GM23338 (cell line): Measurements from ENCODE around the gene PHKB. TPM values are rescaled to one million over a fixed set of nuclear protein-coding genes. Genes with fewer than 3 reads are reported as not detected.

Experiments
- ATAC-seq: fragments of 200-7000 bp; cut with Tn5 transposase; 3 replicates; pipeline ENCODE4 v1.9.1; 2020
- DNase-seq: peaks from one replicate; pipeline ENCODE4 v3.0.0-alpha.2; 2015; ENCODE audit warnings: low spot score
- H2AFZ ChIP-seq: fragments of 200-600 bp; sonication (generic); 2 replicates; pipeline ENCODE4 v1.8.0; 2016; ENCODE audit warnings: antibody characterized with exemption, mild to moderate bottlenecking, moderate library complexity
- H3F3A ChIP-seq: fragments of 200-600 bp; sonication (generic); replicated peaks from 2 replicates; pipeline ENCODE4 v1.8.0; 2017; ENCODE audit warnings: antibody characterized with exemption, mixed run types, low read depth
- H3K27ac ChIP-seq: fragments of 200-600 bp; sonication (generic); 2 replicates; pipeline ENCODE4 v1.6.1; 2016; ENCODE audit warnings: low read depth
- H3K27me3 ChIP-seq: fragments of 200-600 bp; sonication (generic); 2 replicates; pipeline ENCODE4 v1.8.0; 2016; ENCODE audit warnings: mild to moderate bottlenecking, mixed run types, moderate library complexity; ENCODE audit not compliant: insufficient read depth
- H3K36me3 ChIP-seq: fragments of 200-600 bp; sonication (generic); 2 replicates; pipeline ENCODE4 v1.8.0; 2016; ENCODE audit warnings: mild to moderate bottlenecking; ENCODE audit not compliant: insufficient read depth
- H3K4me1 ChIP-seq: fragments of 200-600 bp; sonication (generic); 2 replicates; pipeline ENCODE4 v1.8.0; 2016; ENCODE audit warnings: mild to moderate bottlenecking, moderate library complexity; ENCODE audit not compliant: insufficient read depth
- H3K4me2 ChIP-seq: fragments of 200-600 bp; sonication (generic); 2 replicates; pipeline ENCODE4 v1.7.1; 2017; ENCODE audit warnings: mixed run types
- H3K4me3 ChIP-seq: fragments of 200-600 bp; sonication (generic); 2 replicates; pipeline ENCODE4 v1.6.1; 2016; ENCODE audit warnings: mixed run types
- H3K79me2 ChIP-seq: fragments of 200-600 bp; sonication (generic); replicated peaks from 2 replicates; pipeline ENCODE4 v1.8.0; 2017; ENCODE audit warnings: mild to moderate bottlenecking; ENCODE audit not compliant: insufficient read depth
- H3K9me2 ChIP-seq: fragments of 200-600 bp; sonication (generic); 2 replicates; pipeline ENCODE4 v1.8.0; 2017; ENCODE audit not compliant: insufficient read depth
- H4K20me1 ChIP-seq: fragments of 200-600 bp; sonication (generic); replicated peaks from 2 replicates; pipeline ENCODE4 v1.8.0; 2017; ENCODE audit warnings: mild to moderate bottlenecking; ENCODE audit not compliant: insufficient read depth
- H3K27ac Mint-ChIP-seq: 2 replicates; pipeline ENCODE4 v1.8.0; 2020; ENCODE audit warnings: inconsistent platforms, mild to moderate bottlenecking, moderate library complexity, mixed read lengths
- H3K27me3 Mint-ChIP-seq: 3 replicates; pipeline ENCODE4 v1.8.0; 2022; ENCODE audit warnings: low read depth, mild to moderate bottlenecking, moderate library complexity, mixed read lengths, inconsistent platforms; ENCODE audit not compliant: insufficient read depth, poor library complexity
- H3K36me3 Mint-ChIP-seq: 3 replicates; pipeline ENCODE4 v1.8.0; 2021; ENCODE audit warnings: low read depth, mild to moderate bottlenecking, inconsistent platforms, moderate library complexity, mixed read lengths
- H3K4me1 Mint-ChIP-seq: 3 replicates; pipeline ENCODE4 v1.8.0; 2020; ENCODE audit warnings: mild to moderate bottlenecking, inconsistent platforms, mixed read lengths
- H3K4me3 Mint-ChIP-seq: 3 replicates; pipeline ENCODE4 v1.8.0; 2021; ENCODE audit warnings: moderate library complexity, mild to moderate bottlenecking, inconsistent platforms, mixed read lengths
- H3K9me3 Mint-ChIP-seq: 3 replicates; pipeline ENCODE4 v1.8.0; 2020; ENCODE audit warnings: moderate library complexity, mild to moderate bottlenecking, inconsistent platforms, mixed read lengths
- CREB1 ChIP-seq: fragments of 250-450 bp; sonication (Bioruptor Pico); IDR thresholded peaks from 2 replicates; pipeline ENCODE4 v1.5.0; 2020; ENCODE audit warnings: low read depth, mild to moderate bottlenecking, moderate library complexity
- ETS1 ChIP-seq: IDR thresholded peaks from 2 replicates; pipeline ENCODE4 v1.6.1; 2016; ENCODE audit warnings: antibody characterized with exemption
- POLR2AphosphoS5 ChIP-seq: IDR thresholded peaks from 2 replicates; pipeline ENCODE4 v1.6.1; 2016; ENCODE audit warnings: antibody characterized with exemption, low read depth
- REST ChIP-seq: IDR thresholded peaks from one replicate; pipeline ENCODE4 v1.6.1; 2018; ENCODE audit warnings: antibody characterized with exemption; ENCODE audit not compliant: unreplicated experiment
- STAT1 ChIP-seq: IDR thresholded peaks from one replicate; pipeline ENCODE4 v1.6.1; 2016; ENCODE audit warnings: antibody characterized with exemption; ENCODE audit not compliant: unreplicated experiment
- ZNF114 ChIP-seq: fragments of 250-450 bp; sonication (Bioruptor Pico); IDR thresholded peaks from 2 replicates; pipeline ENCODE4 v1.5.0; 2020; ENCODE audit warnings: mild to moderate bottlenecking, moderate library complexity
- ZNF331 ChIP-seq: fragments of 250-450 bp; sonication (Bioruptor Pico); IDR thresholded peaks from 2 replicates; pipeline ENCODE4 v1.5.0; 2020; ENCODE audit warnings: low read depth, mild to moderate bottlenecking, moderate library complexity
- ZNF462 ChIP-seq: fragments of 250-450 bp; sonication (Bioruptor Pico); IDR thresholded peaks from 2 replicates; pipeline ENCODE4 v1.5.0; 2020; ENCODE audit warnings: mild to moderate bottlenecking, moderate library complexity
- polyA plus RNA-seq: library from polyadenylated mRNA; unstranded; fragments of >200 nt; fragmentation: Nextera tagmentation; extraction: Ambion mirVana; gene quantifications from 2 replicates; pipeline ENCODE4 v1.2.1, GENCODE V29; 2016
- total RNA-seq: library from RNA; depleted of rRNA; stranded (reverse); fragments of >200 nt; shearing (Covaris generic); gene quantifications from 2 replicates; pipeline ENCODE4 v1.2.3, GENCODE V29; 2014

PHKB gene
- total and polyA plus RNA-seq, 2 experiments from 2014 or later: 20.3 to 57.3 TPM

- TF ChIP-seq REST (no peak), ETS1 (no peak)
These were observed 46.6 kb downstream of the PHKB start (continued) for GRCh38 chr16:47507701-47508100.

GRCh38 chr16:47511882-47512281 is 50.8 kb downstream of the PHKB start:
- no peak overlapping the region for H3K4me2 ChIP-seq
- no peaks in the 10 kb centered on the region for H3K9me2 ChIP-seq
- H4K20me1 ChIP-seq: no peaks in the 10 kb centered on the region
- Mint-ChIP-seq H3K36me3 (peaks cover 5% of the 10 kb centered on the region; the same call in 2 of the 3 replicates), H3K4me1 (peaks cover 11% of the 10 kb centered on the region; the same call in 2 of the 3 replicates), H3K4me3 (no peak overlapping the region), H3K9me3 (no peaks in the 10 kb centered on the region), H3K27me3 (peaks cover 3% of the 10 kb centered on the region), H3K27ac (peak overlapping the region; percentile 78)
- DNase-seq (peak; percentile 34), ATAC-seq (peak; percentile 70)
- H3K27me3 ChIP-seq: no peaks in the 10 kb centered on the region
- peaks cover 7% of the 10 kb centered on the region for H3K36me3 ChIP-seq
- no peaks in the 10 kb centered on the region for H3F3A ChIP-seq
- peaks cover 7% of the 10 kb centered on the region; the same call in 1 of the 2 replicates for H3K4me1 ChIP-seq
- H3K4me3 ChIP-seq: no peak overlapping the region
- no peaks in the 10 kb centered on the region for H3K79me2 ChIP-seq
- no peak overlapping the region for H3K27ac ChIP-seq
- no peak overlapping the region for H2AFZ ChIP-seq
- TF ChIP-seq ZNF331: no peak
- no peak for TF ChIP-seq STAT1
- TF ChIP-seq ETS1: no peak
- TF ChIP-seq POLR2AphosphoS5: no peak
- no peak for TF ChIP-seq ZNF462 (CRISPR knock-in tag)
- no peak for TF ChIP-seq CREB1 (CRISPR knock-in tag)
- TF ChIP-seq ZNF114 (CRISPR knock-in tag): no peak
- no peak for TF ChIP-seq REST
